ENCODE data around the gene RPRD1A. TPM values are rescaled to one million over a fixed set of nuclear protein-coding genes. Genes with fewer than 3 reads are reported as not detected.

RPRD1A gene
- total RNA-seq, 1 donor from 2014 or later, result 41.3 TPM

DNA sequence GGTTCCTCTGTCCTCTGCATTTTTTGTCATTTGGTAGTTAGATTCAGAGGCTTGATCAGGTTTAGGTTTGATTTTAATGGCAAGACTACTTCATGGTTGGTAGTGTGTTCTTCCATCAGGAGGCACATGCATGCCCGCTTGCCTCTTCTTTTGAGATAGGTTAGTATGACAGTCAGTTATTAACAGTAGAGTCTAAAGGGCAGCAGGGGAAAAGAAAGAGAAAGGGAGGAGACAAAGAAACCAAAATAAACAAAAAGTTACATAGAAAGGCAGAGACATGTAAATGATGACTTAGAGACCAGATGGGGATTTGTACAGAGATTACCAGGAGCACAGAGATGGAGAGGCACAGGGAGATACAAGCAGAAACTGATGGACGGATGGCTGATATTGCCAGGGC is 105.0 kb downstream of the RPRD1A start:
- TF ChIP-seq, protein P1, sequence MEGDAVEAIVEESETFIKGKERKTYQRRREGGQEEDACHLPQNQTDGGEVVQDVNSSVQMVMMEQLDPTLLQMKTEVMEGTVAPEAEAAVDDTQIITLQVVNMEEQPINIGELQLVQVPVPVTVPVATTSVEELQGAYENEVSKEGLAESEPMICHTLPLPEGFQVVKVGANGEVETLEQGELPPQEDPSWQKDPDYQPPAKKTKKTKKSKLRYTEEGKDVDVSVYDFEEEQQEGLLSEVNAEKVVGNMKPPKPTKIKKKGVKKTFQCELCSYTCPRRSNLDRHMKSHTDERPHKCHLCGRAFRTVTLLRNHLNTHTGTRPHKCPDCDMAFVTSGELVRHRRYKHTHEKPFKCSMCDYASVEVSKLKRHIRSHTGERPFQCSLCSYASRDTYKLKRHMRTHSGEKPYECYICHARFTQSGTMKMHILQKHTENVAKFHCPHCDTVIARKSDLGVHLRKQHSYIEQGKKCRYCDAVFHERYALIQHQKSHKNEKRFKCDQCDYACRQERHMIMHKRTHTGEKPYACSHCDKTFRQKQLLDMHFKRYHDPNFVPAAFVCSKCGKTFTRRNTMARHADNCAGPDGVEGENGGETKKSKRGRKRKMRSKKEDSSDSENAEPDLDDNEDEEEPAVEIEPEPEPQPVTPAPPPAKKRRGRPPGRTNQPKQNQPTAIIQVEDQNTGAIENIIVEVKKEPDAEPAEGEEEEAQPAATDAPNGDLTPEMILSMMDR (conservative IDR thresholded peaks at IDR 0.05; ENCODE audit: low read depth, low read length), result no peak
- H3K4me3 ChIP-seq (ENCODE audit: low read depth, low read length), result no peak overlapping the region
- no peak for DNase-seq (ENCODE audit: low read depth)

DNA sequence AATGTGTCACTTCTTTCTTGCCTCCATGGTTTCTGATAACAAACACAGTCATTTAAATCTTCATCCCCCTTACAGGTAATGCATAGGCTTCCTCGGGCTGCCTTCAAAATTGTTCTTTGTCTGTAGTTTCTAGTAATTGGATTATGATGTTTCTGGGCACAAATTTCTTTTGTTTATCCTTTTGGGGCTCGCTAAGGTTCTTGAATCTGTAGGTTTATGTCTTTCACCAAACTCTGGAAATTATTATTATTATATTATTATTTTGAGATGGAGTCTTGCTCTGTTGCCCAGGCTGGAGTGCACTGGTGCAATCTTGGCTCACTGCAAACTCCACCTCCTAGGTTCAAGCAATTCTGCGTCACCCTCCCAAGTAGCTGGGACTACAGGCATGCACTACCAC is 111.1 kb downstream of the RPRD1A start:
- DNase-seq (ENCODE audit: low read depth), result no peak
- H3K4me3 ChIP-seq (ENCODE audit: low read depth, low read length), result no peak overlapping the region
- TF ChIP-seq, protein P1 (conservative IDR thresholded peaks at IDR 0.05; ENCODE audit: low read depth, low read length), result no peak

DNA sequence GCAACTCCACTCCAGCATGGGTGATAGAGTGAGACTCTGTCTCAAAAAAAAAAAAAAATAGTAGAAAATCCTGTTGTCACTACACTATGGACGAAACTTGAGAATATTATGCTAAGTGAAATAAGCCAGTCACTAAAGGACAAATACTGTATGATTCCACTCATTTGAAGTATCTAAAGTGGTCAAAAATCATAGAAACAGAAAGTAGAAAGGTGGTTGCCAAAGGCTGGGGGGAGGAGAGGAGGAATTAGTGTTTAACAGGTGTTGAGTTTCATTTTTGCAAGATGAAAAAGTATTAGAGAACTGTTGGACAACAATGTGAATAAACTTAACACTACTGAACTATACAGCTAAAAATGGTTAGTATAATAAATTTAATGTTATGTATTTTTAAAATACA is 113.7 kb downstream of the RPRD1A start:
- H3K4me3 ChIP-seq (ENCODE audit: low read depth, low read length), result no peak overlapping the region
- TF ChIP-seq, protein P1 (conservative IDR thresholded peaks at IDR 0.05; ENCODE audit: low read depth, low read length), result no peak
- no peak for DNase-seq (ENCODE audit: low read depth)

DNA sequence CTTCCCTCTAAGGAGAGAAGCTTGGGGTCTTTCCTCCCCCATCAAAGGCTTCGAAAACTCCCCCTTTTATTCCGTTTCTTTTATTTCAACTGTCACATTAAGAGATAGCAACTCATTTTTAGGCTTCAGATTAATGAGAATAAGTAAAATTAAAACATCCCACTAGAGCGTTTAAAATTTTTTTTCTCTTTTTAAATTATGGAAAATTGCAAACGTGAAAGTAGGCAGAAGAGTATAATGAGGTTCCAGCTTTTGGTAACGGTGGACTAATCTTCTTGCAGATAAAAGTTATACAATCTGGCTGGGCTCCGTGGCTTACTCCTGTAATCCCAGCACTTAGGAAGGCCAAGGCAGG is 116.8 kb downstream of the RPRD1A start:
- H3K4me3 ChIP-seq (ENCODE audit: low read depth, low read length), result peak overlapping the region; percentile 66
- DNase-seq (ENCODE audit: low read depth), result no peak
- TF ChIP-seq, protein P1 (conservative IDR thresholded peaks at IDR 0.05; ENCODE audit: low read depth, low read length), result no peak

GRCh38 chr18:35949903-35950627 is 117.3 kb downstream of the RPRD1A start:
- no peak for DNase-seq (ENCODE audit: low read depth)
- TF ChIP-seq, protein P1 (conservative IDR thresholded peaks at IDR 0.05; ENCODE audit: low read depth, low read length), result peak; percentile 95
- H3K4me3 ChIP-seq (ENCODE audit: low read depth, low read length), result peak overlapping the region; percentile 66

DNA sequence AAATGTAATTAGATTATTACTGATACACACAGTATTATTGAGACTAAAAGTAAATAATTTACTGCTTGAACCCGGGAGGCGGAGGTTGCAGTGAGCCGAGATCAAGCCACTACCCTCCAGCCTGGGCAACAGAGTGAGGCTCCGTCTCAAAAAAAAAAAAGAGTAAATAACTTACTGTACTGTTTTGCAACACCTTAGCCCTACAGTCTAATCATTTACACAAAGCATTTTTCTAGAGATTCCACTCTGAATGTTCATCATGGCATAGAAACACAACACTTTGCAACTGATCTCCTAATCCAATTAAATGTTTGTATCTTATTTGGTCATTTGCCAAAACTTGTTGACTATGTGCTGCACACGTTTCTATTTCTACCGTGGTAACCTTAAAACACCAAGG is 118.3 kb downstream of the RPRD1A start:
- no peak for DNase-seq (ENCODE audit: low read depth)
- H3K4me3 ChIP-seq (ENCODE audit: low read depth, low read length), result no peak overlapping the region
- TF ChIP-seq, protein P1 (conservative IDR thresholded peaks at IDR 0.05; ENCODE audit: low read depth, low read length), result no peak

DNA sequence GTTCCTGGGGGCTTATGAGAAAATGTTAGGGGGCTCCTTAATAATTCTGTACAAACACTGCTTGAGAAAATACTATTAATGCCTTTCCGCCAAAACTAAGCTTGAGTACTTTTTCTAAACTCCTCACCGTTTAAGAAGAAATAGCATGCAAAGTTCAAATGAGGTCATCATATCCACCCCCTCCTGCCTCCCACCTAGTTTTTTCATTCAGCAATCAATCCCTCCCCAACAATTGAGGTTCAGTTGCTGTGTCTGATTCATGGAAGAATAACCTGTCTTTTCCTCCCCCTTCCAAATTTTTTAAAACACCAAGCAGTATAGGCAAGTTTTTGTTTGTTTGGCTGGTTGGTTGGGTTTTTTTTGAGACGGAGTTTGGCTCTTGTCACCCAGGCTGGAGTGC is 119.3 kb downstream of the RPRD1A start:
- no peak for DNase-seq (ENCODE audit: low read depth)
- TF ChIP-seq, protein P1 (conservative IDR thresholded peaks at IDR 0.05; ENCODE audit: low read depth, low read length), result no peak
- no peak overlapping the region for H3K4me3 ChIP-seq (ENCODE audit: low read depth, low read length)

Data from epithelial cell of proximal tubule (primary cell).